HG03103 (cell line): ENCODE data around the gene HIRA.
"Not testable (repeated sequence)": the region's sequence is repeated elsewhere in the genome, so short reads cannot be mapped to it uniquely, and the experiment has no call there.

Source experiments
- ATAC-seq: cut with Tn5 transposase; IDR thresholded peaks from one replicate; pipeline ENCODE4 v1.9.1; 2021; ENCODE audit warnings: low read depth; ENCODE audit not compliant: unreplicated experiment

The HIRA gene

GRCh38 chr22:19443544-19444211 is 12.1 kb upstream of the HIRA start:
- no peak for ATAC-seq

GRCh38 chr22:19442166-19442565 is 10.6 kb upstream of the HIRA start:
- ATAC-seq: no peak

- no peak for ATAC-seq
Observed at GRCh38 chr22:19440411-19441195, 9.1 kb upstream of the HIRA start.

GRCh38 chr22:19438298-19438697 is 6.8 kb upstream of the HIRA start:
- ATAC-seq: no peak

- ATAC-seq: not testable (repeated sequence)
Observed at GRCh38 chr22:19436444-19437161, 5.1 kb upstream of the HIRA start.

- no peak for ATAC-seq
Observed at GRCh38 chr22:19434829-19435580, 3.5 kb upstream of the HIRA start.

- ATAC-seq: no peak
Observed at GRCh38 chr22:19434401-19434800, 2.9 kb upstream of the HIRA start.

- ATAC-seq: peak; percentile 57
Observed at GRCh38 chr22:19432133-19432851, 759 bp upstream of the HIRA start, which contains the start of gene MRPL40. MRPL40 (plus strand) TSS chr22:19432545; CDS start chr22:19432555, 10 bp downstream.

- ATAC-seq: no peak
Observed at GRCh38 chr22:19430890-19431541, 517 bp downstream of the HIRA start.

GRCh38 chr22:19429950-19430889 is 1.3 kb downstream of the HIRA start:
- ATAC-seq: no peak

GRCh38 chr22:19424186-19424500 is 7.4 kb downstream of the HIRA start:
- no peak for ATAC-seq

GRCh38 chr22:19422440-19423301 is 8.9 kb downstream of the HIRA start:
- no peak for ATAC-seq

- ATAC-seq: no peak
Observed at GRCh38 chr22:19420321-19420720, 11.2 kb downstream of the HIRA start.

- ATAC-seq: no peak
Observed at GRCh38 chr22:19419464-19420178, 11.9 kb downstream of the HIRA start.

- ATAC-seq: no peak
Observed at GRCh38 chr22:19419086-19419463, 12.5 kb downstream of the HIRA start.

- ATAC-seq: no peak
Observed at GRCh38 chr22:19412923-19413322, 18.6 kb downstream of the HIRA start.

- ATAC-seq: no peak
Observed at GRCh38 chr22:19412478-19412877, 19.1 kb downstream of the HIRA start.
